COLO668 (cell line): ENCODE measurements around the gene SYNDIG1.

Experiments used
- DNase-seq: peaks from one replicate; lab custom pipeline; 2025; ENCODE audit not compliant: unreplicated experiment; lab: John Stamatoyannopoulos, UW

SYNDIG1 gene

GRCh38 chr20:24560571-24561491, 91.4 kb downstream of the SYNDIG1 start:
- DNase-seq, result no peak

GRCh38 chr20:24565835-24566351, 96.5 kb downstream of the SYNDIG1 start:
- DNase-seq, result no peak

GRCh38 chr20:24566656-24567055, 97.2 kb downstream of the SYNDIG1 start:
- DNase-seq, result no peak

DNA sequence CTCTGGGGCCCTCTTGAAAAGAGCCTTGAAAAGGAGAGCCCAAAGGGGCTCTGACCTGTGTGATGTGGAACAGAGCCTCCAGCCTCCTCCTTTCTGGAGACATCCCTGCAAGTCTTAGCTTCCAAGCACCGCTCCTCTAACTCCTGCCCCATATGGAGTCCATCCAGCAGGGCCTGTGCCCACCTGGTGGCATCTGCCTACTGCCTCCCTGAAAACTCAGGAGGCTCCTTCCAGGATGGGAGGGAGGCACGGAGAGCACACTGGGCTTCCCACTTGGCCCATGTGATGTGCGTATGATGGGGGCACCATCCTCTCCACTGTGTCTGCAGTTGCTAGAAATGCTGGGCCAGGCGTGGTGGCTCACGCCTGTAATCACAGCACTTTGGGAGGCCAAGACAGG, 98.1 kb downstream of the SYNDIG1 start:
- no peak for DNase-seq

DNA sequence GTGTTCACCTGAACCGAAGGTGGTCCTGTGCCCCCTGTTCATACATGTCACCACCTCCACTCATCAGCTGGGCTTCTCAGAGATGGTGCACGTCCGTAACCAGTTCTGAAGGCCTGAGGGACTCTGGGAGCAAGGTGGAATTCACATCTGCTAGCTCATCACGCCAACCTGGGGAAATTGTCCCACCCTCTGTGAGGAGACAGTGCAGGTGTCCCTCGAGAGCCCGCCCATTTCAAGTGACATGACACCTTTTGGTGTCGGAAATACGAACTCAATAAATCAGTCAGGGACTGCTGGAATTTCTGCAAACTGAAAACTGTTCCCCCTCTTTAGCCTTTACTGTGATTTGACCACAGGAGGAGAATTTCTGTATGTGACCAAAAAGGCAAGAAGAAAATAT, 99.4 kb downstream of the SYNDIG1 start:
- no peak for DNase-seq

DNA sequence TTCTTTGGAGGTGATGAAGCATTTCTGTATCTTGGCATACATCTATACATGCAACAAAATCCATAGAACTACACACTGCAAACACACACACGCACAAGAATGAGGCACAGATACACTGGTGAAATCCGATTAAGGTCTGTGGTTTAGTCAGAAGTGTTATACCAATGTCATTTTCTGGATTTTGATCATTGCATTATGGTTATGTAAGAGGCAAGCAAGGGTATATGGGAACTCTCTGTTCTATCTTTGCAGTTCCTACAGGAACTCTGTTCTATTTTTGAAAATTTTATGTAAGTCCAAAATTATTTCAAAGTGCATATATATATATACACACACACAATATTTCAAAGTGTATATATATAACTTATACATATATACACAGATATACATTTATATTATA, 101.7 kb downstream of the SYNDIG1 start:
- DNase-seq, result no peak

DNA sequence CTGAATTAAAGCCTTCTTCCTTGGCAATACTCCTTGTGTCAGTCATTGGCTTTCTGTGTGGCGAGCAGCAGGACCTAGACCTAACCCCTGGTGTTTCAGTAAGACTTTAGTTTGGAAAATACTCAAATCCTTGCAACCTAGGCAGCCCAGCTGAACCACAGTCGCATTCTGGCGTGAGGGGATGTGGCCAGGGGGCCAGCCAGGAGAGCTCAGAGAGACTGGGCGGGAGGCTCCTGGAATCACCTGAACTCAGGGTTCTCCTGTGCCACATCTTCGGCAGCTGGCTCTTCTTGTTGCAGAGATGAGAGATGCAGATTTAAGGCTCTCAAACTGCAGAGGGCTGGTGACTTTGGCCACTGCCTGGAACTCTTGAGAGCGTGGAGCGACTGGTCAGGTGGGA, 102.7 kb downstream of the SYNDIG1 start:
- no peak for DNase-seq

DNA sequence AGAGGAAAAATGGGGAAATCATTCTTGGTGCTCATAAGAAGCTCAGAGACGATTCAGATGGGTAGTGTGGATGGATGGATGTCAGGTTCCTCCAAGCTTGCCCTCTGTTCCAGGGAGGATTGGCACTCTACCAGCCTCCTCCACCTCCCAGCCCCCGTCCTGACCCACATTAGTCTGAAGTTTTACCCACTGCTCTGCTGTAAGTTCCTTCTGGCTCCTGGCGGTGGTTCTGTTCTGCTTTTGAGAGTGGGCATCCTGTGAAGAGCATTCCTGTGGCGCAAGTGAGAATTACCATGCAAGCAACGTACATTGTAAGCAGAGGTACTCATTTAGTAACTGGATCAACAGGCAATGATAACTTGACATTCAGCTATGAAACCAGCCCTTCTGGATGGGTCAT, 103.4 kb downstream of the SYNDIG1 start:
- DNase-seq, result no peak

- DNase-seq, result no peak
These were observed 104.1 kb downstream of the SYNDIG1 start for GRCh38 chr20:24573557-24573956.

DNA sequence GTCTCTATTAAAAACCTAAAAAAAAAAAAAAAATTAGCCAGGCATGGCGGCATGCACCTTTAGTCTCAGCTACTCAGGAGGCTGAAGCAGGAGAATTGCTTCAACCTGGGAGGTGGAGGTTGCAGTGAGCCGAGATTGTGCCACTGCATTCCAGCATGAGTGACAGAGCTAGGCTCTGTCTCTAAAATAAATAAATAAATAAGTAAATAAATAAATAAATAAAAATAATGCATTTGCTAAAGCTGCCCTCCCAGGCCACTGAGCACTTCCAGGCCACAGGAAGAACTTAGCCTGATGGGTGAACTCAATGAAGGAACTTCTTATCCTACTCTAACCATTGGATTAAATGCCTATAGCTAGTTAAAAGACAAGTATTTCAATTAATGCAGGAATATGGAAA, 104.9 kb downstream of the SYNDIG1 start:
- DNase-seq, result no peak

- DNase-seq, result no peak
These were observed 105.4 kb downstream of the SYNDIG1 start for GRCh38 chr20:24574797-24575196.

DNA sequence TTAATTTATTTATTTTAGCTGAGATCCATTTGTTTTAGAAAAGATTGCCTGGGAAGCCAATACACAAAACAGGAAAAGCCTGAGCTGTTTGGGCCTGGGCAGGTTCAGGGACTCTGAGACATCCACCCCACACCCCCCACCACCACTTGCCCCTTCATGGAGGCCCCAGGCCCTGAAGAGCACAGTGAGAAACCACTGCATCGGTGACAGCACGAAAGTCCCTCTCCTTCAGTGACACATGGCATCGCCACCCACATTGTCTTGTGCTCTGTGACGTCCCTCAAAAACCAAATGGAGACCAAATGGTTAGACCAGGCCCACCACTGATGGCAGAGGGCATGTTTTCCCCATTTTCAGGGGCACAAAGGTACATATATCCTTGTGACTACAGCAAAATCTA, 106.4 kb downstream of the SYNDIG1 start:
- no peak for DNase-seq

- no peak for DNase-seq
These were observed 107.0 kb downstream of the SYNDIG1 start for GRCh38 chr20:24576447-24576846.

- no peak for DNase-seq
These were observed 108.0 kb downstream of the SYNDIG1 start for GRCh38 chr20:24577271-24577909.

GRCh38 chr20:24578567-24579415, 109.4 kb downstream of the SYNDIG1 start:
- no peak for DNase-seq

DNA sequence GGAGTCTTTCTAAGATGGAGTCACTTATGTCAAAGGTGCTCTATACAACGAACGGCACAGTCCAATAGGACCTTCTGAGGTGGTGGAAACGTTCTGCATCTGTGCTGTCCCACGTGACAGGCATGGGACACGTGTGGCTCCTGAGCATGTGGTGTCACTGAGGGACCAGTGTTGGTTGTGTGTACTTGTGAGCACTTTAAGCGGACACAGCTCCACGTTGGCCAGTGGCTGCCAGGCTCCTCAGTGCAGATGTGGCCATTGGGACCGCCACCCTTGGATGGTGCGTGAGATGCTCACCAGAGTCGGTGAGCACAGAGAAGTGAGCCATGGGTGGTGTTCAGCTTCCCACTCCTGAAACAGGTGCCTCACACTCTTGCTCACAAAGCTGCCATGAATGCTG, 110.0 kb downstream of the SYNDIG1 start:
- no peak for DNase-seq

GRCh38 chr20:24580006-24580405, 110.6 kb downstream of the SYNDIG1 start:
- DNase-seq, result no peak

DNA sequence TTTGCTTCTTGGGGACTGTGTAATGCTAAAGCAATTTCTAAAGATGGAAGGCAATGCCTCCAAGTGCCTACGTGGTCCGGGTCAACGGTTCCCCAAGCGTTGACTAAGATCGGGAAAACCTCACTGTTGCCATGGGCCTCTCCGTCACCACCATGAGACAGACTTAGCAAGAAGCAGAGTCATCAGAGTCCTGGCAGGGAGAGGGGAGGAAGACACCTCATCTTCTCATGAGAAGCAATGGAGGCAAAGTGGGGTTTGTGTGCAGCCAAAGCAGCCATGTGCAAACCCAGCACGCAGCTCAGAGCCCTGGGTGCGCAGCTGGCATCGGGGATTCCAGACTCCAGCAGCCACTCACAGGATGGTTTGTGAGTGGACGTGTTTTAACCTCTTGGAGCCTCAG, 111.4 kb downstream of the SYNDIG1 start:
- DNase-seq, result no peak

DNA sequence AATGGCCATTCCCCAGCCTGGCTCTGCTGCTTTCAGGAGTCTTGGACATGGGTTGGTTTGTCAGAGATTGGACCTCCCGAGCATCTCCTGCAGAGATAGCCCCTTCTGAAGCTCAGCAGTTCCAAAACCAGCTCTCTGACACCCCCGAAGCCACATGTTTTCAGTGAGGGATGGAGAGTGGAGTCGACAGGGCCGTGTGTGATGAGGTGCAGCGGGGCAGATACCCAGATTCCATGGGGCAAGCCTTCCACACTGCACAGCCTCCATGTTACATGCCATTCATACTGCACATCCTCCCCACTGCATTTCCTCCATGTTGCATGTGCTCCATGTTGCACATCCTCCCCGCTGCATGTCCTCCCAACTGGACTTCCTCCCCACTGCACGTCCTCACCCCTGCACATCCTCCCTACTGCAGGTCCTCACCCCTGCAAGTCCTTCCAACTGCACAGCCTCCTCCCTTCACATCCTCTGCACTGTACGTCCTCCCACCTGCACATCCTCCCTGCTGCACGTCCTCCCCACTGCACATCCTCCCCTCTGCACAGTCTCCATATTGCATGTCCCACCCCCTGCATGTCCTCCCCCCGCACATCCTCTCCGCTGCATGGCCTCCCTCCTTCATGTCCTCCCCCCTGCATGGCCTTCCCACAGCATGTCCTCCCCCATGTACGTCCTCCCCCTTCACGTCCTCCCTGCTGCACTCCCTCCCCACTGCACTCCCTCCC, 112.2 kb downstream of the SYNDIG1 start:
- DNase-seq, result no peak

DNA sequence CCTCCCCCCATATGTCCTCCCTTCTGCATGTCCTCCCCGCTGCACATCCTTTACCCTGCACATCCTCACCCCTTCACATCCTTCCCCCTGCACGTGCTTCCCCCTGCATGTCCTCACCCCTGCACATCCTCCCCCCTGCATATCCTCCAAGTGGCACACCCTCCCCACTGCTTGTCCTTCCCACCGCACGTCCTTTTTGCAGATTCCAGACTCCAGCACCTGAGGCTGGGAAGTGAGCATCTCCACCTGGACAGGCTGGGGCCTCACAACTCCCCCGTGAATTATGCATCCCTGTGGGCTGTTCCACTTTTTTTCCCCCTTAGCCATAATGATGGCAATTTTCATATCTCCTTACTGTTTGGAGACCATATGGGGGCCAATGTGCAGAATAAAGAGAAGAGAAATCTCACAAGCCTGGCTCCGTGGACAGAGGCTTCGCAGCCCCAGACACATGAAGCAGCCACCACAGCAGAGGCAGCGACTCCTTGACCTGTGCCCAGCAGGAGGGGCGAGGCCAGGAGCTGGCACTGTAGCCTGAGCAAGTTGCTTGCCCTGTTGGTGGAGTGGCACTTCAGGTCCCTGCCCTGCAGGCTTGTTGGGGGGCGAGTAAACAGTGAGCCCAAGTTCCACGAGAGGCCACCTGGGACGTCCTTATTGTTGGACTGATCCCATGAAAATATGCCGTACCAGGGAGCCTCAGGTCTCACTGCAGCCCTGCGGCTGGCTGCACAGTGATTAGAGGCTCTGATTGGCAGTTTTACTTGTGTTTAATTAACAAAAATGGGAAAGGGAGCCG, 113.1 kb downstream of the SYNDIG1 start:
- DNase-seq, result no peak
